Muscle layer of colon (tissue), 2 donors: ENCODE results near the gene AIP.

Experiments used
- H3K27ac ChIP-seq: one replicate; pipeline ENCODE4 v1.7.0; 2013; ENCODE audit warnings: low read depth, mild to moderate bottlenecking, low read length, moderate library complexity
- H3K27me3 ChIP-seq, 2 donors: one replicate each; pipeline ENCODE4 v1.7.0; 2013; ENCODE audit warnings: low read length in 2 of 2, mild to moderate bottlenecking in 2 of 2; ENCODE audit not compliant: insufficient read depth in 2 of 2, control insufficient read depth in 1 of 2
- H3K36me3 ChIP-seq: one replicate; pipeline ENCODE4 v1.7.0; 2013; ENCODE audit warnings: mild to moderate bottlenecking, low read length; ENCODE audit not compliant: insufficient read depth
- H3K4me1 ChIP-seq: one replicate; pipeline ENCODE4 v1.7.0; 2013; ENCODE audit warnings: mild to moderate bottlenecking, low read length; ENCODE audit not compliant: insufficient read depth
- H3K4me3 ChIP-seq, 2 donors: one replicate each; pipeline ENCODE4 v1.7.0; 2013; ENCODE audit warnings: low read length in 2 of 2, low read depth in 1 of 2, mild to moderate bottlenecking in 1 of 2, moderate library complexity in 1 of 2
- H3K9ac ChIP-seq: one replicate; pipeline ENCODE4 v1.7.0; 2013; ENCODE audit warnings: low read length
- H3K9me3 ChIP-seq: one replicate; pipeline ENCODE4 v1.7.0; 2013; ENCODE audit warnings: mild to moderate bottlenecking, low read length
- donor health status: abdominal sarcoma.
- donor health status: Adenocarcinoma of cecum.

The AIP gene

DNA sequence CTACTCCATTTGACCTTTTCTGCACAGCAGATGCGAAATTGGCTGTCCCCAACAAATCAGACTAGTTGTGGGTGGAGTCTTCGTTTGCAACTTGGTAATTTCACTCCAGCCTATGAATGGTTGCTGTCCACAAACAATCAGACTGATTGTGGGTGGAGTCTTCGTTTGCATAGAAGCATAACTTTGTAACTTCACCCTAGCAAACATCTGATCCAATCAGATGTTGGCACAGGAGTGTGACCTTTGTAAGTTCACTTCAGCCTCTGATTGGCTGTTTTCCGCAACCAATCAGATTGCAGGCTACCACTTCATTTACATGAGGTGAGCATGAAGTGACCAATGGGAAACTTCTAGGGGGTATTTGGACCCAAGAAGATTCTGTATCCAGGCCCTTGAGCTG lies 56.7 kb downstream of the AIP start:
- no peak overlapping the region for H3K4me3 ChIP-seq
- no peaks in the 10 kb centered on the region for H3K9me3 ChIP-seq
- H3K4me1 ChIP-seq: no peaks in the 10 kb centered on the region
- H3K9ac ChIP-seq: no peak overlapping the region
- H3K36me3 ChIP-seq: no peaks in the 10 kb centered on the region
- H3K27ac ChIP-seq: no peak overlapping the region
- H3K27me3 ChIP-seq: no peaks in the 10 kb centered on the region
